ENCODE results near the gene FYTTD1. TPM values are rescaled to one million over a fixed set of nuclear protein-coding genes. Genes with fewer than 3 reads are reported as not detected.

Gene FYTTD1
- total and polyA plus RNA-seq, 2 donors (not counting 1 experiment from before 2014, with no cell fraction given), result 6.2 to 110 TPM

GRCh38 chr3:197750858-197751737 is 1.4 kb downstream of the FYTTD1 start:
- ChIA-PET CTCF (interaction anchor here (0.6 to 1.8 kb wide), 7 partner anchors 36 to 152 kb away, joined by 3 to 6 read pairs (median 4); partner anchors contain the start of gene LRCH3), POLR2A (interaction anchor here (0.6 to 1.5 kb wide), 3 partner anchors 40 to 143 kb away, joined by 3 to 7 read pairs (median 4); partner anchors contain the start of gene LRCH3)
- TF ChIP-seq CTCF (IDR thresholded peaks at IDR 0.05) (no peak), EZH2 (IDR thresholded peaks at IDR 0.05; ENCODE audit: borderline replicate concordance, insufficient read depth, low read depth, low read length, poor library complexity, severe bottlenecking) (no peak)
- Mint-ChIP-seq H3K9me3 (ENCODE audit: insufficient read depth) (no peaks in the 10 kb centered on the region), H3K4me1 (peaks cover 49% of the 10 kb centered on the region), H3K4me3 (peak overlapping the region; percentile 96), H3K27ac (peak overlapping the region; percentile 91), H3K27me3 (no peaks in the 10 kb centered on the region)
- Histone ChIP-seq H3K79me2 (ENCODE audit: control insufficient read depth, insufficient read depth, low read length) (peaks cover 54% of the 10 kb centered on the region), H4K20me1 (ENCODE audit: control insufficient read depth, insufficient read depth, low read length, poor library complexity, severe bottlenecking) (peaks cover 34% of the 10 kb centered on the region), H3K9me3 (ENCODE audit: control extremely low read depth in 1 of 3, control insufficient read depth in 2 of 3, insufficient read depth in 1 of 3, low read length in 2 of 3) (no peaks in the 10 kb centered on the region), H3K27ac (ENCODE audit: low read length in 2 of 2) (peak overlapping the region; percentile 88 to 94), H3K4me1 (ENCODE audit: control insufficient read depth in 2 of 2, insufficient read depth in 2 of 2, low read length in 2 of 2) (peaks cover 18 to 26% of the 10 kb centered on the region in 2 donors), H3K9ac (ENCODE audit: low read length) (peak overlapping the region; percentile 88), H3K36me3 (replicated peaks in 1 of 2; ENCODE audit: control extremely low read depth in 1 of 2, control insufficient read depth in 1 of 2, extremely low read depth in 1 of 2, insufficient read depth in 2 of 2, low read length in 1 of 2) (no peaks in the 10 kb centered on the region), H2AFZ (ENCODE audit: insufficient read depth, low read depth, low read length, poor library complexity, severe bottlenecking) (peak overlapping the region; percentile 96), H3K4me2 (replicated peaks; ENCODE audit: low read depth, low read length, poor library complexity, severe bottlenecking) (peak overlapping the region; percentile 96), H3K27me3 (replicated peaks in 1 of 4; ENCODE audit: control extremely low read depth in 1 of 4, control insufficient read depth in 3 of 4, insufficient read depth in 4 of 4, low read length in 3 of 4) (no peaks in the 10 kb centered on the region), H3K4me3 (ENCODE audit: control extremely low read depth in 1 of 5, extremely low read depth in 1 of 5, insufficient read depth in 1 of 5, low read depth in 2 of 5, low read length in 4 of 5) (peak overlapping the region; percentile 76 to 97 (median 83))
- DNase-seq, result peak; percentile 49
- no peak for ATAC-seq (ENCODE audit: low read depth)
- intact Hi-C loops (cut with micrococcal nuclease), result no loop called here
- WGBS (ENCODE audit: insufficient coverage), result 15% methylated on average over 30 of the region's 36 CpGs

- TF ChIP-seq CTCF (IDR thresholded peaks at IDR 0.05) (no peak), EZH2 (IDR thresholded peaks at IDR 0.05; ENCODE audit: borderline replicate concordance, insufficient read depth, low read depth, low read length, poor library complexity, severe bottlenecking) (no peak)
- Histone ChIP-seq H3K9ac (ENCODE audit: low read length) (no peak overlapping the region), H3K27ac (ENCODE audit: low read length in 2 of 2) (no peak overlapping the region), H3K4me3 (ENCODE audit: control extremely low read depth in 1 of 5, extremely low read depth in 1 of 5, insufficient read depth in 1 of 5, low read depth in 2 of 5, low read length in 4 of 5) (no peak overlapping the region), H3K9me3 (ENCODE audit: control extremely low read depth in 1 of 3, control insufficient read depth in 2 of 3, insufficient read depth in 1 of 3, low read length in 2 of 3) (no peaks in the 10 kb centered on the region), H3K4me1 (ENCODE audit: control insufficient read depth in 2 of 2, insufficient read depth in 2 of 2, low read length in 2 of 2) (peaks cover 18 to 26% of the 10 kb centered on the region in 2 donors), H3K36me3 (replicated peaks in 1 of 2; ENCODE audit: control extremely low read depth in 1 of 2, control insufficient read depth in 1 of 2, extremely low read depth in 1 of 2, insufficient read depth in 2 of 2, low read length in 1 of 2) (peaks cover 2 to 5% of the 10 kb centered on the region in 2 experiments), H3K79me2 (ENCODE audit: control insufficient read depth, insufficient read depth, low read length) (peaks cover 64% of the 10 kb centered on the region), H3K27me3 (replicated peaks in 1 of 4; ENCODE audit: control extremely low read depth in 1 of 4, control insufficient read depth in 3 of 4, insufficient read depth in 4 of 4, low read length in 3 of 4) (no peaks in the 10 kb centered on the region), H3K4me2 (replicated peaks; ENCODE audit: low read depth, low read length, poor library complexity, severe bottlenecking) (peak overlapping the region; percentile 96), H4K20me1 (ENCODE audit: control insufficient read depth, insufficient read depth, low read length, poor library complexity, severe bottlenecking) (peaks cover 38% of the 10 kb centered on the region), H2AFZ (ENCODE audit: insufficient read depth, low read depth, low read length, poor library complexity, severe bottlenecking) (no peak overlapping the region)
- ChIA-PET POLR2A (interaction anchor here (1.2 kb wide), 1 partner anchor 78 kb away, joined by 3 read pairs; no protein-coding TSS in a partner anchor), CTCF (no interaction called here)
- WGBS (ENCODE audit: insufficient coverage), result no CpG with 5 or more reads among the region's 5 CpGs
- H3K4me1 Mint-ChIP-seq, result peaks cover 50% of the 10 kb centered on the region
- ATAC-seq (ENCODE audit: low read depth) (no peak), DNase-seq (no peak)
- intact Hi-C loops (cut with micrococcal nuclease), result no loop called here
- H3K4me3 Mint-ChIP-seq, result peak overlapping the region; percentile 85
- H3K27me3 Mint-ChIP-seq, result no peaks in the 10 kb centered on the region
- no peaks in the 10 kb centered on the region for H3K9me3 Mint-ChIP-seq (ENCODE audit: insufficient read depth)
- H3K27ac Mint-ChIP-seq, result peak overlapping the region; percentile 32
Measured at GRCh38 chr3:197752107-197752506, 2.4 kb downstream of the FYTTD1 start.

All from B cell (primary cell).